Spinal cord (tissue), 10 donors: ENCODE data around the gene GHSR. TPM values are rescaled to one million over a fixed set of nuclear protein-coding genes. Genes with fewer than 3 reads are reported as not detected.
A peak's percentile ranks its signal among the peaks of the same experiment; 100 is the strongest.

Experiments used
- DNase-seq, 6 donors: peaks; one replicate each; pipeline versions ENCODE4 v3.0.0 to v3.0.0-alpha.2; 2013 to 2015; ENCODE audit warnings: low spot score in 6 of 6, low read depth in 4 of 6
- H3K27ac ChIP-seq: one replicate; pipeline ENCODE4 v1.5.1; 2013; ENCODE audit warnings: low read depth, low read length, control low read depth
- H3K27me3 ChIP-seq: one replicate; pipeline ENCODE4 v1.6.1; 2013; ENCODE audit warnings: low read length; ENCODE audit not compliant: control insufficient read depth, insufficient read depth
- H3K36me3 ChIP-seq: one replicate; pipeline ENCODE4 v1.6.1; 2013; ENCODE audit warnings: low read length; ENCODE audit not compliant: control insufficient read depth, insufficient read depth
- H3K4me1 ChIP-seq: one replicate; pipeline ENCODE4 v1.6.1; 2013; ENCODE audit warnings: low read length; ENCODE audit not compliant: control insufficient read depth, insufficient read depth
- H3K4me3 ChIP-seq: one replicate; pipeline ENCODE4 v1.5.1; 2013; ENCODE audit warnings: low read depth, low read length, control low read depth
- H3K9me3 ChIP-seq: one replicate; pipeline ENCODE4 v1.6.1; 2013; ENCODE audit warnings: low read length; ENCODE audit not compliant: control insufficient read depth, insufficient read depth
- WGBS: methylation state at CpG from one replicate; pipeline ENCODE4 v1.1.5; 2013; ENCODE audit warnings: missing lambda C conversion rate; ENCODE audit not compliant: insufficient coverage; 5-methylcytosine and 5-hydroxymethylcytosine counted together
- polyA plus RNA-seq, 2 donors: library from polyadenylated mRNA; unstranded; fragments of 120-200 nt; gene quantifications; one replicate each; pipeline ENCODE4 v1.2.1, GENCODE V29; 2013; ENCODE audit not compliant: insufficient read length in 2 of 2
- total RNA-seq, 2 donors: library from RNA; depleted of rRNA in 1 of 2; stranded (reverse); fragments of 120-200 nt in 1 of 2; fragments of >200 nt in 1 of 2; gene quantifications; one replicate each; pipeline versions ENCODE4 v1.2.3 to v1.2.4, GENCODE V29; 2013 to 2014
- donor health status: healthy.

GHSR gene
- total and polyA plus RNA-seq, 4 donors: 0.17 to 0.40 (median 0.23) TPM

DNA sequence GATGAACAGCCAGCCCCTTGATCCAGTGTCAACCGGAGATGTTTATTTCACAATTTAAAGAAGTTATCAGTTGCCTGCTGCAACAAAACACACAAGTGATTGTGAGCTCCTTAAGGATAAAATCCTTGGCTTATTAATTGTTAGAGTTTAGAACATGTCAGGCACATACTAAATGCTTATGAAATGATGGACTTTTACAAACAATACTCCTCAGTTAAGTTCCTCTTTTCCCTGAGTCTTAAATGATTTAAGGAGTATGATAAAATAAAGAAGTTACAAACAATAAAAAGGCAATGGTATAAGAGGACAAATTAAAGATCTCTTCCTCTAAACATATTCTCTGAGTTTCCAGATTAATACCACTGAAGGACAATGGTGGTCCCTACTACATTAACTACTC lies 5.7 kb downstream of the GHSR start:
- WGBS: no CpG with 5 or more reads among the region's 1 CpG
- Histone ChIP-seq H3K27me3 (peaks cover 18% of the 10 kb centered on the region), H3K27ac (no peak overlapping the region), H3K4me3 (no peak overlapping the region), H3K9me3 (no peaks in the 10 kb centered on the region), H3K4me1 (peaks cover 4% of the 10 kb centered on the region), H3K36me3 (no peaks in the 10 kb centered on the region)
- DNase-seq: no peak

DNA sequence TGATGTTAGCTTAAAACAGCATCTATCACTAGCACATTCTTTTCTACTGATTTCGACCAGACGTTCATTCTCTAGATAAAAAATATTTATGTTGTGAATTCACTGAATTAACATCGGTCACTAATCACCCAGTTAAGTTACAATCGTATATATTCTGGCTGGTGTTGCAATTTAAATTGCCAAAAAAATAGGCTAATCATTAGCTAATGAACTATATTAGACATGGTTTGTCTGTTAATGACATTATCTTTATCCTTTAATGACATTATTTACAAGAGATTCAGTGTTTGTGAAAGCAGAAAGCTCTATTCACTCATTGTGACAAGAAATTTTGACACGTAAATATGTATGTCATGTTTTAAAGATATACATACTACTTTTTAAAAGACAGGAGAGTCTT lies 6.7 kb downstream of the GHSR start:
- Histone ChIP-seq H3K27me3 (peaks cover 8% of the 10 kb centered on the region), H3K9me3 (no peaks in the 10 kb centered on the region), H3K4me3 (no peak overlapping the region), H3K27ac (no peak overlapping the region), H3K4me1 (no peaks in the 10 kb centered on the region), H3K36me3 (no peaks in the 10 kb centered on the region)
- DNase-seq: no peak
- no CpG with 5 or more reads among the region's 5 CpGs for WGBS

DNA sequence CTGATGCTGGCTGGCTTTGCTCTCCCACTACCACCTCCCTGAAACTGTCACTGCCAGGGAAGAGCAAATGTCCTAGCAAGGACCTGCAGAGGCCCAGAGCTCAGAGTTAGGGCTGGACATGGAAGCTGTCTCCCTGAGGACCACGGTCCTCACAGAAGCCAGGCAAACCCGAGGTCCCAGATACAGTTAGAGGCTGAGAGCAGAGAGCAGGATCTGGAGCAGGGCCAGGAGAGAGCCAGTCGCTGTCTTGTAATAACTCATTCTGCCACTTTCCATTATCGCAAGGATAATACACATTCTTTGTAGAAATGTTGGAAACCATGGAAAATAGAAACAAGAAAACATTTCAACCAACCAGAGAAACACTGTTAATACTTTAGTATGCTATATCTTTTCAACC lies 10.1 kb downstream of the GHSR start:
- H3K36me3 ChIP-seq: no peaks in the 10 kb centered on the region
- no peak overlapping the region for H3K27ac ChIP-seq
- WGBS: 38% methylated on average over 2 of the region's 4 CpGs
- DNase-seq: peak in 1 of 6 donors; percentile 20
- no peaks in the 10 kb centered on the region for H3K4me1 ChIP-seq
- no peaks in the 10 kb centered on the region for H3K27me3 ChIP-seq
- no peaks in the 10 kb centered on the region for H3K9me3 ChIP-seq
- no peak overlapping the region for H3K4me3 ChIP-seq

DNA sequence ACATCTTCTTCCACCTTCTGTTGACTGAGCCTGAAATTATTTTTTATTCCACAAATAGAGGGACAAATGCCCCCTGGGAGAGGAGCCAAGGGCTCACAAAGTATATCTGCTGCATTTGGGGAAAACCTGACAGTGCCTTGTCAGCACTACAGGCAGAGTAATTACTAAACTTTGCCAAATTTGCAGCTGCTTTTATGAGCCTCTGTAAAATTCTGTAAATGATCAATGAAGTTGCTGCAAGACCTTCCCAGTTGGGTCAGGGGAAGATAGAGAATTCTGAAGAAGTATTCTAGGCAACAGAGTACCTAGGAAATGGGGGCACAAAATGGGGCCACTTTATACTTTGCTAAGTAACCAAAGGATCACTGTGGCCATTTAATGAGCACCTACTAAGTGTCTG lies 10.5 kb downstream of the GHSR start:
- Histone ChIP-seq H3K36me3 (no peaks in the 10 kb centered on the region), H3K9me3 (no peaks in the 10 kb centered on the region), H3K27me3 (no peaks in the 10 kb centered on the region), H3K4me3 (no peak overlapping the region), H3K27ac (no peak overlapping the region), H3K4me1 (no peaks in the 10 kb centered on the region)
- DNase-seq: no peak

DNA sequence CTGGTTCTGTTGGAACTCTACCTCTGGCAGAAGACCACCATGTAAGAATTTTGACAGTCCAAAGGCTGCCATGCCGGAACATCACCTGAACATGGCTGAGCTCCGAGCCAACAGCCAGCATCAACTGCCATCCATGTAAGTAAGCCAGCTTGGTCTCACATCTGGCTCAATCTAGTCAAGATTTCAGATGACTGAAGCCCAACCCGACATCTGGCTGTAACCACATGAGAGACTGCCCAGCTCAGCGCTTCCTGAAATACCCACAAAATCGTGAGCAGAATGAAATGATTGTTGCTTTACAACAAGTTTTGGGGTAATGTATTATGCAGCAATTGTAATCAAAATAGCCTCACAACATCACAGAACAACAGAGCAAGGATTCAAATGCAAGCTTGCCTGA lies 32.9 kb downstream of the GHSR start:
- Histone ChIP-seq H3K4me3 (no peak overlapping the region), H3K27me3 (no peaks in the 10 kb centered on the region), H3K36me3 (no peaks in the 10 kb centered on the region), H3K9me3 (peaks cover 1% of the 10 kb centered on the region), H3K27ac (no peak overlapping the region), H3K4me1 (no peaks in the 10 kb centered on the region)
- no peak for DNase-seq
- 86% methylated on average over 2 of the region's 5 CpGs for WGBS

DNA sequence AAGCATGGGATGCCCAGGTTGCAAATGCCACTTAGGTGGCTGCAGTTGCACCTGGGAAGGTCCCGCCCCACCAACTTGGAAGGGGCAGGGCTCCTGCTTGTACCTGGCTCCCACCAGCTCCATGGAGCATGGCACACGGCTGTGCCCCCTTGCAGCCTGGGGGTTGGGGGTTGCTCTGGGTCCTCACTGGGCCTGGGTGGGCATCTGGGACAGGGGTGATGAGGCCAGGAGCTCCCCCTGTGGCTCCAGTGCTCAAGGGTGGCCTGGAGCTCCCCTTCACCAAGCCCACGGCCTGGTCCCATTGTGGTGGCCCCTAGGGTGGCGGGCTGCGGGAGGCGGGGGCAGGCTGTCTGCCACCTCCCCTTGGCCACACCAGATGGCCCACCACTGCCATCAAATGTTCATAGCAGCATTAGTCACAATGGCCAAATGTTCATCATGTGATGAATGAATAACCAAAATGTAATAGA lies 36.7 kb downstream of the GHSR start:
- no peak for DNase-seq
- Histone ChIP-seq H3K9me3 (no peaks in the 10 kb centered on the region), H3K27me3 (no peaks in the 10 kb centered on the region), H3K4me3 (no peak overlapping the region), H3K4me1 (no peaks in the 10 kb centered on the region), H3K36me3 (no peaks in the 10 kb centered on the region), H3K27ac (no peak overlapping the region)
- WGBS: 100% methylated on average over 6 of the region's 6 CpGs

DNA sequence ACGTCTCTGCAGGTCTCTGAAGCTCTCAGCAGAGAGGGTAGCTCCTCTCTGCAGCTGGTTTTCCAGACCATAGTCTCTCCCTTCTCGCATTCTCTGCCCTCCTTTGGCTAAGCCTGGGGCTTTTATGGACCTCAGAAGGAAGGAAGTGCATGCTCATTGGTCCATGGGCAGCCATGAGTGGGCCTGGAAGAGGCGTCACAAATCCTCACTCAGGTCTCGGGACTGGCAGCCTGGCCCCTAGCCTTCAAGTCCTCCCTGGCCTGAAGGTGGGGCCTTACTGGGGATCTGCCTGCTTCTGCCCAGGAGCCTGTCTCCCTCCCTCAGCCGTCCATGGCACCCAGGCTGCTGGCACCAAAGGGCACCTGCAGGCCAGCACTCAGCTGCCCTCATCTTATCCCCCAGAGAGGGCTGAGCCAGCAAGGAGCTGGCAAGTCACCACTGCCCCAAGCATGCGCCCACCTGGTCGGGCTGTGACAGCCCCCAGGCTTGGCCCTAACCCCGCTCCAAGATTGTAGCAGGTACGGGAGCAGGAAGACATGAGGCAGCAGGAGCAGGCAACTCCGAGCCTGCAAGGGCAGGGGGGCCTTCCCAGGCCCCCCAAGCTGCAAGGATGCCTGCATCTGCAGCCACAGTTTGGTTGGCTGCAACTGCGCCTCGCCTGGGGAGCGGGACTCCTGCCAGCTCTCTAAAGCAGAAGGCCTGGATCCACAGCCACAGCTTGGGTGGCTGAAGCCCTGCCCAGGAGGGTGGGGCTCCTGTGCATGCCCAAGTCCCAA lies 37.4 kb downstream of the GHSR start:
- Histone ChIP-seq H3K36me3 (no peaks in the 10 kb centered on the region), H3K9me3 (no peaks in the 10 kb centered on the region), H3K4me1 (no peaks in the 10 kb centered on the region), H3K27ac (no peak overlapping the region), H3K4me3 (no peak overlapping the region), H3K27me3 (no peaks in the 10 kb centered on the region)
- DNase-seq: no peak
- 93% methylated on average over 13 of the region's 13 CpGs for WGBS

DNA sequence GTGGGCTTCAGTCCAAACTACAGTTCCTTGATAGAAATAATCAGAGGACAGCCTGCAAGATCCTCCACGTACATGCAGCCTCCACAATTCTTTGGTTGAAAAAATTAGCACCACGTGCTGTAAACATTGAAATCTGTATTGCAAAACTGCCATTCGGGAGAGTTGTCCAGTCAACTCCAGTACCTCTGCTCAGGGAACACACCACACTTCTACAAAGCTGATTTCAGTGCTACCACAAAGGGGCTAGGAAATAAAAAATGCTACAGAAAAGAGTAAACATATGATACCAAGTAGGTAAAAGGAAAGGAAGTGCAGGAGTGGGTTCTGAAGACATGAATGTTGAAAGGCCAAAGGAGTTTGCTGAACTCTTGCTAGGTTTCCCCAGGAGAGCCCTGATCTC lies 40.4 kb downstream of the GHSR start:
- H3K4me3 ChIP-seq: no peak overlapping the region
- no peaks in the 10 kb centered on the region for H3K9me3 ChIP-seq
- no peaks in the 10 kb centered on the region for H3K4me1 ChIP-seq
- no peak for DNase-seq
- no peaks in the 10 kb centered on the region for H3K36me3 ChIP-seq
- WGBS: 100% methylated on average over 1 of the region's 3 CpGs
- no peaks in the 10 kb centered on the region for H3K27me3 ChIP-seq
- H3K27ac ChIP-seq: no peak overlapping the region

DNA sequence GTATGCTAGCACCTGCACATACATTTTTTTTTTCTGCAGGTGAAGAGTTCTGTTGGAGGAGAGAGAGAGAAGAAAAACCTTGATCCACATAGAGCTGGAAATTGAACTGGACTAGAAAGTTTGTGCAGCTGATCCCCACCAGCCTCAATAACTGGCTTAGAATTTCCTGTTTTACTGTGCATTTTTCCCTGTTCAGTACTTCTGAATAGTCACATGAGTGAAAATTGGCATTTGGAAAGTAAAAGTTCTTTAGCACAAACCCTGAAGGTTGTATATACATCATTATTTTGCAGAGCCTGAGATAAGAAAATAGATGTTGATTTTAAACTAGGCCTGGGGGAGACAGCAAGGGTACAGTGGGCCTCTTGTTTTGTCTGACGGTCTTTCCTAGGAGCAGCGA lies 42.3 kb downstream of the GHSR start:
- Histone ChIP-seq H3K27ac (no peak overlapping the region), H3K27me3 (no peaks in the 10 kb centered on the region), H3K9me3 (no peaks in the 10 kb centered on the region), H3K4me3 (no peak overlapping the region), H3K4me1 (no peaks in the 10 kb centered on the region), H3K36me3 (no peaks in the 10 kb centered on the region)
- no peak for DNase-seq
- WGBS: no CpG with 5 or more reads among the region's 2 CpGs

DNA sequence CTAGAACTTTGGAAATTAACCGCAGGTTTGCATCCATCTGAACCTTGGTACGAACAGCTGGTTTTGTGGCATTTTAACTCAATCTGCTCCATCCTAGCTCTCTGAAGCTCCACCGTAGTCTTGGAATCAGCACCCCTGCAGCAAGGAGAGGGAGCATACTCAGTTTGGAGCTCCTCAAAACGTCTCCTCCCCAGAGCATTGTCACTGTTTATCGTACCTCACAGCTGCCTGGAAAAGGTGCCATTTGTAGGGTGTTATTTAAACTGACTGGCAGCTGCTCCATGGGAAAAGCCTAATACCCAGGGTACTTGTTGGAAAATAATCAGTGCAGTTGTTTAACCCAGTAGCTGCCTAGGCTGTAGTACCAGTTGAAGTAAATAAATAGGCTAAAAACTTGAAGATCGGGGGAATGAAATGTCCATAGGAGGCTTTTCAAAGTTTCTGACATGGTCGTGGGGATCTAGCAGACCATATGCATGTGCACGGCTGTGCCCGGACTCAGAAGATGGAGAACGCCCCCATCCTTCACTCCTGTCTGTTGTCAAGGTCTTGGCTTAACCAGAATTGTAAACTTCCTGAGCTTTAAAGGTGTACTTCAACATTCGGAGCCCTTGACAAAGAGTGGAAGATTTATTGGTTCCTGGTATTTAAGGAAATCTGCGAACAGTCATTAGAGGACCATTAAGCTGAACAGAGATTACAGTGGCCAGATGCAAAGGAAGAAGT lies 43.9 kb downstream of the GHSR start:
- Histone ChIP-seq H3K27ac (no peak overlapping the region), H3K36me3 (no peaks in the 10 kb centered on the region), H3K4me1 (no peaks in the 10 kb centered on the region), H3K9me3 (no peaks in the 10 kb centered on the region), H3K27me3 (no peaks in the 10 kb centered on the region), H3K4me3 (no peak overlapping the region)
- DNase-seq: no peak
- 76% methylated on average over 9 of the region's 12 CpGs for WGBS
